ENCODE results near the gene TIMM21.

GRCh38 chr18:74132201-74132600, 16.1 kb upstream of the TIMM21 start:
- TF ChIP-seq POLR2AphosphoS5 (IDR thresholded peaks at IDR 0.05; ENCODE audit: low read depth, low read length) (no peak), POLR2A (IDR thresholded peaks at IDR 0.05; ENCODE audit: low read depth, low read length) (no peak)
